Measurements from ENCODE around the gene CARMIL3. TPM values are rescaled to one million over a fixed set of nuclear protein-coding genes. Genes with fewer than 3 reads are reported as not detected.
A peak's percentile ranks its signal among the peaks of the same experiment; 100 is the strongest.

The CARMIL3 gene
- total RNA-seq, 4 donors from 2014 or later = 0.42 to 0.60 (median 0.44) TPM; not detected in 1

GRCh38 chr14:24116128-24116814, 64.5 kb downstream of the CARMIL3 start:
- no peak for DNase-seq (ENCODE audit: low spot score in 2 of 2)

GRCh38 chr14:24117179-24117578, 65.4 kb downstream of the CARMIL3 start:
- no peaks in the 10 kb centered on the region for H3K9me3 ChIP-seq
- no peak overlapping the region for H3K4me3 ChIP-seq
- H3K36me3 ChIP-seq = peaks cover 3 to 56% (median 35%) of the 10 kb centered on the region in 3 donors
- peaks cover 4 to 19% (median 11%) of the 10 kb centered on the region in 4 donors for H3K4me1 ChIP-seq
- WGBS, 2 donors = 96 to 99% methylated on average over 5 to 6 of the region's 6 CpGs
- DNase-seq (ENCODE audit: low spot score in 2 of 2) = no peak
- H3K27ac ChIP-seq = no peak overlapping the region
- TF ChIP-seq, protein P1, sequence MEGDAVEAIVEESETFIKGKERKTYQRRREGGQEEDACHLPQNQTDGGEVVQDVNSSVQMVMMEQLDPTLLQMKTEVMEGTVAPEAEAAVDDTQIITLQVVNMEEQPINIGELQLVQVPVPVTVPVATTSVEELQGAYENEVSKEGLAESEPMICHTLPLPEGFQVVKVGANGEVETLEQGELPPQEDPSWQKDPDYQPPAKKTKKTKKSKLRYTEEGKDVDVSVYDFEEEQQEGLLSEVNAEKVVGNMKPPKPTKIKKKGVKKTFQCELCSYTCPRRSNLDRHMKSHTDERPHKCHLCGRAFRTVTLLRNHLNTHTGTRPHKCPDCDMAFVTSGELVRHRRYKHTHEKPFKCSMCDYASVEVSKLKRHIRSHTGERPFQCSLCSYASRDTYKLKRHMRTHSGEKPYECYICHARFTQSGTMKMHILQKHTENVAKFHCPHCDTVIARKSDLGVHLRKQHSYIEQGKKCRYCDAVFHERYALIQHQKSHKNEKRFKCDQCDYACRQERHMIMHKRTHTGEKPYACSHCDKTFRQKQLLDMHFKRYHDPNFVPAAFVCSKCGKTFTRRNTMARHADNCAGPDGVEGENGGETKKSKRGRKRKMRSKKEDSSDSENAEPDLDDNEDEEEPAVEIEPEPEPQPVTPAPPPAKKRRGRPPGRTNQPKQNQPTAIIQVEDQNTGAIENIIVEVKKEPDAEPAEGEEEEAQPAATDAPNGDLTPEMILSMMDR (IDR thresholded peaks at IDR 0.05) = no peak
- TF ChIP-seq POLR2A (IDR thresholded peaks at IDR 0.05) = no peak
- TF ChIP-seq EP300 (IDR thresholded peaks at IDR 0.05) = no peak
- no peaks in the 10 kb centered on the region for H3K27me3 ChIP-seq

More at GRCh38 chr14:24116128-24116814, 64.5 kb downstream of the CARMIL3 start:
- 80 to 83% methylated on average over 6 of the region's 6 CpGs for WGBS, 2 donors
- Histone ChIP-seq H3K36me3 (peaks cover 3 to 47% (median 33%) of the 10 kb centered on the region in 3 donors), H3K27me3 (no peaks in the 10 kb centered on the region), H3K9me3 (no peaks in the 10 kb centered on the region), H3K4me3 (peak overlapping the region in 3 of 4 donors; percentile 46 to 81 (median 71)), H3K27ac (peak overlapping the region in 3 of 4 donors; percentile 99 to 100 (median 99)), H3K4me1 (peaks cover 4 to 19% (median 11%) of the 10 kb centered on the region in 4 donors)
- TF ChIP-seq, protein P1 (IDR thresholded peaks at IDR 0.05) = no peak
- no peak for TF ChIP-seq EP300 (IDR thresholded peaks at IDR 0.05)

Other genes starting within 250 kb of the CARMIL3 start
- 10 to 100 TPM; 28.8 to 61.5 (median 49.8) TPM for gene DHRS4, start 98.2 kb upstream of the CARMIL3 start, total RNA-seq
- gene DHRS4L2, start 63.1 kb upstream of the CARMIL3 start, total RNA-seq = 10 to 100 TPM; 15.3 to 19.6 (median 17.7) TPM
- not detected for gene CPNE6, start 19.6 kb downstream of the CARMIL3 start, total RNA-seq
- 10 to 100 TPM; 28.9 to 49.2 (median 34.3) TPM for gene PCK2, start 42.3 kb downstream of the CARMIL3 start, total RNA-seq
- gene DCAF11, start 62.8 kb downstream of the CARMIL3 start, total RNA-seq = 100 to 1,000 TPM in 2 of 4 donors, 10 to 100 TPM in 2; 68.9 to 126 (median 98.9) TPM
- 1 to 10 TPM; 4.8 to 7.0 (median 5.9) TPM for gene NRL, start 62.9 kb downstream of the CARMIL3 start, total RNA-seq
- gene FITM1, start 78.7 kb downstream of the CARMIL3 start, total RNA-seq = 1 to 10 TPM in 1 of 4 donors, under 1 TPM in 1, not detected in 2; 0.78 to 1.3 TPM
- 100 to 1,000 TPM in 3 of 4 donors, 10 to 100 TPM in 1; 96.9 to 130 (median 110) TPM for gene PSME1, start 84.2 kb downstream of the CARMIL3 start, total RNA-seq
- gene EMC9, start 89.6 kb downstream of the CARMIL3 start, total RNA-seq = 10 to 100 TPM in 2 of 4 donors, 1 to 10 TPM in 2; 9.2 to 22.7 (median 14.4) TPM
- 10 to 100 TPM; 33.7 to 64.0 (median 51.9) TPM for gene PSME2, start 94.6 kb downstream of the CARMIL3 start, total RNA-seq
- 100 to 1,000 TPM in 1 of 4 donors, 10 to 100 TPM in 3; 33.5 to 112 (median 72.9) TPM for gene RNF31, start 95.5 kb downstream of the CARMIL3 start, total RNA-seq
- 100 to 1,000 TPM in 1 of 4 donors, 10 to 100 TPM in 3; 55.7 to 106 (median 65.8) TPM for gene IRF9, start 109.3 kb downstream of the CARMIL3 start, total RNA-seq
- 10 to 100 TPM in 3 of 4 donors, 1 to 10 TPM in 1; 6.5 to 25.5 (median 16.3) TPM for gene REC8, start 120.1 kb downstream of the CARMIL3 start, total RNA-seq
- 10 to 100 TPM; 19.4 to 88.5 (median 26.9) TPM for gene IPO4, start 136.8 kb downstream of the CARMIL3 start, total RNA-seq
- gene TM9SF1, start 143.4 kb downstream of the CARMIL3 start, total RNA-seq = 10 to 100 TPM; 46.8 to 61.3 (median 54.6) TPM
- not detected for gene TSSK4, start 153.7 kb downstream of the CARMIL3 start, total RNA-seq
- 100 to 1,000 TPM in 1 of 4 donors, 10 to 100 TPM in 3; 43.9 to 118 (median 82.1) TPM for gene CHMP4A, start 161.5 kb downstream of the CARMIL3 start, total RNA-seq
- 10 to 100 TPM; 16.5 to 48.3 (median 28.9) TPM for gene MDP1, start 164.1 kb downstream of the CARMIL3 start, total RNA-seq
- gene NEDD8, start 180.4 kb downstream of the CARMIL3 start, total RNA-seq = 100 to 1,000 TPM in 2 of 4 donors, 10 to 100 TPM in 2; 68.6 to 109 (median 98.3) TPM
- 10 to 100 TPM; 46.5 to 63.4 (median 57.2) TPM for gene GMPR2, start 180.9 kb downstream of the CARMIL3 start, total RNA-seq
- 10 to 100 TPM; 53.9 to 66.4 (median 60.8) TPM for gene TINF2, start 190.6 kb downstream of the CARMIL3 start, total RNA-seq
- 10 to 100 TPM; 13.5 to 53.5 (median 19.4) TPM for gene TGM1, start 211.2 kb downstream of the CARMIL3 start, total RNA-seq
- 10 to 100 TPM; 36.5 to 68.4 (median 42.9) TPM for gene RABGGTA, start 219.6 kb downstream of the CARMIL3 start, total RNA-seq
- gene DHRS1, start 247.8 kb downstream of the CARMIL3 start, total RNA-seq = 10 to 100 TPM; 15.7 to 43.5 (median 22.6) TPM
- 10 to 100 TPM; 17.0 to 24.9 (median 20.4) TPM for gene NOP9, start 247.8 kb downstream of the CARMIL3 start, total RNA-seq